OCI-LY1 (cell line): Measurements from ENCODE around the gene GIGYF1.

Source experiments
- CTCF ChIP-seq: fragments of 200-600 bp; sonication (generic), shearing (Covaris generic); IDR thresholded peaks from 2 replicates; pipeline ENCODE4 v1.5.1; 2017; ENCODE audit warnings: mild to moderate bottlenecking, antibody characterized with exemption, low read length, moderate library complexity, mixed read lengths
- EZH2 ChIP-seq: fragments of 200-600 bp; sonication (generic), shearing (Covaris generic); IDR thresholded peaks from 2 replicates; pipeline ENCODE4 v1.8.0; 2017; ENCODE audit warnings: borderline replicate concordance, mixed run types, mild to moderate bottlenecking, antibody characterized with exemption, low read length, moderate library complexity, mixed read lengths

- TF ChIP-seq CTCF (no peak), EZH2 (no peak)
Measured at GRCh38 chr7:100719523-100720278, 25.7 kb upstream of the GIGYF1 start.
